NCI-H774 (cell line): ENCODE data around the gene LARGE1.
"Not testable (repeated sequence)": the region's sequence is repeated elsewhere in the genome, so short reads cannot be mapped to it uniquely, and the experiment has no call there.

Experiments used
- DNase-seq: peaks from one replicate; lab custom pipeline; 2025; lab: John Stamatoyannopoulos, UW

Gene LARGE1

GRCh38 chr22:33883961-33884808 lies 36.1 kb downstream of the LARGE1 start:
- no peak for DNase-seq

GRCh38 chr22:33883561-33883960 lies 36.7 kb downstream of the LARGE1 start:
- no peak for DNase-seq

- no peak for DNase-seq
Observed at GRCh38 chr22:33882991-33883390, 37.3 kb downstream of the LARGE1 start.

DNA sequence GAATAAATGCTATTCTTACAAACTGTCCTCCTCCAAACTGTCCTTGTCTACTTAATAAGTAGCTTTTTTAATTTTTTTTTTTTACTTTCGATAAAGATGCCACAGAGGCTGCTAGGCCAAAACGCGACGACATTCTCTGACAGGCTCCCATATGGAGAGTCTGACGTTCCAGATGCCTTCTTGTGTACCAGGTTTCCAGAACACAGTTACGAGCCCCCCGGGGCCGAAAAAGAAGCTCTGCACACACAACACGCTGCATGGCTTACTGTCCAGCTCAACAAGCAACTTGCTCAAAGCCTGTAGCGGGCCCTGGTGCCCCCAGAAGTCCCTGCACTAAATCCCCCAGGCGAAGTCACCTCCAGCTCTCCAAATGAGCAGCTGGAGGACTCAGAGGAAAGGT lies 39.3 kb downstream of the LARGE1 start:
- no peak for DNase-seq

DNA sequence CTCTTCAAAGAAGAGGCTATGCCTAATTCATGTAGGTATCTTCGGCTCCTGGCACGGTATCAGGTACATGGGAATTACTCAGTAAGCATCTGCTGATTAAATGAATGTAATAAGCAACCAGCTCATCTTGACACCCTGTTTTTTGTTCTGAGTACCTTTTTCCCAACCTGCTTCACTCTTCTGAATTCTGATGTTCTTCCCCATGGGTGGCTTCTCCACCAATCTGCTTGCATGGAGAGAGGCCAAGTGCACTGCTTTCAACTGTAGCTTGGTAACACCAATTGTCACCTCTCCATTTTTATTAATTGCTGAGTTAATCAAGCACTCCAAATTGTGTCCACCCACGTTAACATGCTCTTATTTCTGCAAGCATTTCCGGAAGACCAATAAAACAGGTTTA lies 40.5 kb downstream of the LARGE1 start:
- DNase-seq = no peak

DNA sequence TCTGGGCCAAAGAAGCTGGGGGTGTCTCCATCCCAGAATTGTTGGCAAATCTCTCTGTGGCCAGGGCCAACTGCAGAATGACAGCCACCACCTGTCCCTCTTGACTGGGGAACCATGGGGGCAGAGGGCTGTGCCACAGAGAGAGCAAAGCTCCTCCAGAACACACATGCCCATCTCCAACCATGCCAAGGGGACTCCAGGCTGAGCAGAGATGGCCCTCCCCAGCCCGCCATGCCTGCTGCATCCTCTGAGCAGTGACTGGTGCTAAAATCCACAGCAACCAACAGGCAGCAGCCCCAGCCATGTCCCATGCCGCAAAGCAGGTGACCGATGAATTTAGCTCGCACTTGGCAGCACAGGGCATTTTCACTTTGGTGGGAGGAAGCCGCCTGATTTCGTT lies 45.0 kb downstream of the LARGE1 start:
- no peak for DNase-seq

DNA sequence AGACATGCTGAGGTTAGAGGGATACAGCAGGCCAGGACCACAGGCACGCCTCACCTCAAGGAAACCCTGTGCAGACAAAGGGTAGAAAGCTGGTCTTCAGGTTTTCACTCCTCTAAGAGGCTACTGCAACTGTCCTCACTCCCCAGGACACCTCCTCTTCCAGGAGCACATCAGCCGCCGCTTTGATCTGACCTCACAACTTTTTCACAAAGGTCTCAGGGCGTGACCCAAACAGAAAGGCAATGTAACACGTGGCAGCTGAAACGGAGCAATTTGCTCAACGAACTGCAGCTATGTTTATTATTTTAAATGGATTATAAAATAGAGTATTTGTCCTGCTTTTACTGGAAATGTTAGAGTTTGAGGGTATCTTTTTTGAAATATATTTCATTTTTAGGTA lies 46.1 kb downstream of the LARGE1 start:
- DNase-seq = no peak

GRCh38 chr22:33873666-33874065 lies 46.6 kb downstream of the LARGE1 start:
- no peak for DNase-seq

DNA sequence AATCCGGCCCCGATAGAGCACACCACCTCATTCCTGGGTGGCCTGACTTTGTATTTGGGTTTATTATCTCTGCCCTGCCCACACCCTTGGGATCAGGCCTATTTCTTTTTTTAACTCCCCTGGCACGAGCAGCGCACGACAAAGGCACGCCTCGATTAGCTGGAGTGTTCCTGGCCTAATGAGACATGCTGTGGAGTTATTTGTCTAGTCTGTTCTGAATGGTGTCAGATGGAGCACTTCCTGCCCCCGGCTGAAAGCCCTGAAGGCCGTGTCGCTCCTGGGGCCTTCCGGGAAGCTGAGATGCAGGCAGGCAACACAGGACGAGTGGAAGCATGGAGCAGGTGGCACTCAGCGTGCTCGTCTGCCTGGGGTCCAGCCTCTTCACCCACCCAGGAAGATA lies 47.1 kb downstream of the LARGE1 start:
- DNase-seq = no peak

GRCh38 chr22:33871935-33872334 lies 48.3 kb downstream of the LARGE1 start:
- DNase-seq = no peak

- no peak for DNase-seq
Observed at GRCh38 chr22:33869946-33870345, 50.3 kb downstream of the LARGE1 start.

GRCh38 chr22:33867971-33868370 lies 52.3 kb downstream of the LARGE1 start:
- no peak for DNase-seq

- DNase-seq = no peak
Observed at GRCh38 chr22:33867118-33867866, 53.0 kb downstream of the LARGE1 start.

DNA sequence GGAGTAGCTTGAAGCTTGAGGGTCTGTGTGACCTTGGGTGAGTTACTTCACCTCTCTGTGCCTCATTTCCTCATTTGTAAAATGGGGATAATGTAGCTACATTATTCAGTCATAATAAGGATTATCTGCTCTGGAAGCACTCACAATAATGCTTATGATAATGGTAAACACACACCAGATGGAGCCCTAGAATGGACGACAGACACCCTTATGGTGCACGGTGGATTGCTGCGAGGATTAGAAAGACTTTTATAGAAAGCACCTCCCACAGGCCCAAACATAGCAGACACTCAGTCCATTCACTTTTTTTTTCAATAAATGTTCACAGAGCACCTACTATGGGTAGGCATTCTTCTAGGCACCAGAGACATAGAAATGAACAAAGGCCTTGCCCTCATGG lies 53.8 kb downstream of the LARGE1 start:
- DNase-seq = no peak

GRCh38 chr22:33865996-33866395 lies 54.3 kb downstream of the LARGE1 start:
- DNase-seq = no peak

- no peak for DNase-seq
Observed at GRCh38 chr22:33865248-33865647, 55.0 kb downstream of the LARGE1 start.

- no peak for DNase-seq
Observed at GRCh38 chr22:33864723-33865130, 55.5 kb downstream of the LARGE1 start.

- no peak for DNase-seq
Observed at GRCh38 chr22:33861216-33861875, 58.9 kb downstream of the LARGE1 start.

GRCh38 chr22:33860386-33860785 lies 59.9 kb downstream of the LARGE1 start:
- DNase-seq = no peak

DNA sequence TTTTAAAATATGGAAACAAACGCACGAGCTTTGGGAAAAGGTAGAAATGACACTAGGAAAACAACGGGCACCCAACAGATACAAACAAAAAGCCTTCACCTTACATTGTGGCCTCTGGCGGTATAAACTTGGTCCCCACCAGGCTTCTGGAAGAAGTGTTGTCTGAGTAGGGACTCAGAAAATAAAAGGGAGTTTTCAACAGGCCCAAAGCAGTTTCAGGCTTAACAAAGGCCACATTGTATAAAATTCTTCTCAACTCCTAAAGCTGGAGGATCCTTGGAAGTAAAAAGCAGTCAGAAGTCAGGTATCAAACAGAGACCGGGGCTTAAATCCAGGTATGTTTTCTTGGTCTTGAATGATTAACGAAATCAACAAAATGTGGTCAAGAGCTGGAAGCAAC lies 61.0 kb downstream of the LARGE1 start:
- no peak for DNase-seq

GRCh38 chr22:33858653-33859052 lies 61.6 kb downstream of the LARGE1 start:
- not testable (repeated sequence) for DNase-seq

DNA sequence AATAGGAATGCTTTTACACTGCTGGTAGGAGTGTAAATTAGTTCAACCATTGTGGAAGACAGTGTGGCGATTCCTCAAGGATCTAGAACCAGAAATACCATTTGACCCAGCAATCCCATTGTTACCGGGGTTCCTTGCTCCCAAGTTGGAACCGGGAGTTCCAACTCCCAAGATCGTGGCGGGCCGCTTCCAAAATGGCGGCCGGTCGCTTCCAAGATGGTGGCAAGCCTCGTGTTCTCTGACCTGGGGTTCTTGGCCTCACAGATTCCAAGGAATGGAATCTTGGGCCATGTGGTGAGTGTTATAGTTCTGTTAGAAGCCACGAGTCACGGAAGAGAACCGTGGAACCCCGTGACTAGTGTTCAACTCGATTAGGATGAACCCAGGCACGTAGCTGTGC lies 62.5 kb downstream of the LARGE1 start:
- DNase-seq = not testable (repeated sequence)

- no peak for DNase-seq
Observed at GRCh38 chr22:33854724-33855123, 65.6 kb downstream of the LARGE1 start.
